Urinary bladder (tissue), 4 donors: ENCODE data around the gene OTOP1. TPM values are rescaled to one million over a fixed set of nuclear protein-coding genes. Genes with fewer than 3 reads are reported as not detected.
"Not testable (repeated sequence)": the region's sequence is repeated elsewhere in the genome, so short reads cannot be mapped to it uniquely, and the experiment has no call there.

Experiments
- DNase-seq: peaks from one replicate; pipeline ENCODE4 v3.0.0-alpha.2; 2015; ENCODE audit errors: extremely low spot score
- H3K27ac ChIP-seq: one replicate; pipeline ENCODE4 v1.5.1; 2013; ENCODE audit warnings: low read depth, mild to moderate bottlenecking, moderate library complexity
- H3K36me3 ChIP-seq: one replicate; pipeline ENCODE4 v1.6.1; 2013; ENCODE audit warnings: mild to moderate bottlenecking, moderate library complexity; ENCODE audit not compliant: insufficient read depth
- H3K4me1 ChIP-seq: one replicate; pipeline ENCODE4 v1.6.1; 2013; ENCODE audit warnings: mild to moderate bottlenecking, moderate library complexity; ENCODE audit not compliant: insufficient read depth
- H3K4me3 ChIP-seq: one replicate; pipeline ENCODE4 v1.5.1; 2013; ENCODE audit warnings: low read depth, low read length
- WGBS: extraction: QIAGEN DNeasy Blood & Tissue Kit; methylation state at CpG from one replicate; pipeline ENCODE4 v1.1.7; 2013; 5-methylcytosine and 5-hydroxymethylcytosine counted together
- polyA plus RNA-seq: library from polyadenylated mRNA; stranded (reverse); fragments of 200-250 nt; gene quantifications from one replicate; pipeline ENCODE4 v1.2.3, GENCODE V29; 2013
- total RNA-seq: library from RNA; depleted of rRNA; stranded (reverse); fragments of >200 nt; gene quantifications from one replicate; pipeline ENCODE4 v1.2.3, GENCODE V29; 2014
- donor health status: healthy with polysubstance abuse.
- donor health status: healthy.

The OTOP1 gene
- total and polyA plus RNA-seq, 2 donors, result not detected

DNA sequence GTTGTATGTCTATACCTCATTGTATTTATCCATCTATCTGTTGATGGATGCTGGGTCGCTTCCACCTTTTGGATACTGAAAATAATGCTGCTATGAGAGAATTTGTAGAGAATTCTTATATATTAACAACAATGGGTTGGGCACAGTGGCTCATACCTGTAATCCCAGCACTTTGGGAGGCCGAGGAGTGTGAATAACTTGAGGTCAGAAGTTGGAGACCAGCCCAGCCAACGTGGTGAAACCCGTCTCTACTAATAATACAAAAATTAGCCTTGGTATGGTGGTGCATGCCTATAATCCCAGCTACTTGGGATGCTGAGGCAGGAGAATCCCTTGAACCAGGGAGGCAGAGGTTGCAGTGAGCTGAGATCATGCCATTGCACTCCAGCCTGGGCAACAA, 13.1 kb downstream of the OTOP1 start:
- not testable (repeated sequence) for H3K4me1 ChIP-seq, H3K36me3 ChIP-seq, DNase-seq, H3K4me3 ChIP-seq, H3K27ac ChIP-seq
- 75% methylated on average over 4 of the region's 4 CpGs for WGBS

GRCh38 chr4:4206204-4206603, 20.5 kb downstream of the OTOP1 start:
- no peaks in the 10 kb centered on the region for H3K4me1 ChIP-seq
- no peak overlapping the region for H3K4me3 ChIP-seq
- H3K36me3 ChIP-seq, result no peaks in the 10 kb centered on the region
- no peak for DNase-seq
- H3K27ac ChIP-seq, result no peak overlapping the region

- H3K36me3 ChIP-seq, result no peaks in the 10 kb centered on the region
- 85% methylated on average over 3 of the region's 3 CpGs for WGBS
These were observed 22.4 kb downstream of the OTOP1 start for GRCh38 chr4:4204401-4204745.

GRCh38 chr4:4203688-4204400, 22.9 kb downstream of the OTOP1 start:
- no peaks in the 10 kb centered on the region for H3K36me3 ChIP-seq
- H3K4me3 ChIP-seq, result no peak overlapping the region
- H3K4me1 ChIP-seq, result no peaks in the 10 kb centered on the region
- H3K27ac ChIP-seq, result no peak overlapping the region
- DNase-seq, result no peak
- WGBS, result 81% methylated on average over 10 of the region's 10 CpGs

More at GRCh38 chr4:4204401-4204745, 22.4 kb downstream of the OTOP1 start:
- H3K4me1 ChIP-seq, result no peaks in the 10 kb centered on the region
- DNase-seq, result no peak
- H3K27ac ChIP-seq, result no peak overlapping the region
- H3K4me3 ChIP-seq, result no peak overlapping the region

- Histone ChIP-seq H3K4me3 (no peak overlapping the region), H3K27ac (no peak overlapping the region), H3K36me3 (no peaks in the 10 kb centered on the region), H3K4me1 (no peaks in the 10 kb centered on the region)
- DNase-seq, result no peak
- 75% methylated on average over 4 of the region's 4 CpGs for WGBS
These were observed 24.2 kb downstream of the OTOP1 start for GRCh38 chr4:4202510-4202909.

GRCh38 chr4:4200624-4201023, 26.1 kb downstream of the OTOP1 start:
- no peak for DNase-seq
- Histone ChIP-seq H3K4me1 (no peaks in the 10 kb centered on the region), H3K27ac (no peak overlapping the region), H3K36me3 (no peaks in the 10 kb centered on the region), H3K4me3 (no peak overlapping the region)
- WGBS, result 45% methylated on average over 4 of the region's 4 CpGs

GRCh38 chr4:4195354-4195753, 31.4 kb downstream of the OTOP1 start:
- Histone ChIP-seq H3K36me3 (no peaks in the 10 kb centered on the region), H3K4me3 (no peak overlapping the region), H3K4me1 (no peaks in the 10 kb centered on the region), H3K27ac (no peak overlapping the region)
- WGBS, result 90% methylated on average over 3 of the region's 3 CpGs
- no peak for DNase-seq

DNA sequence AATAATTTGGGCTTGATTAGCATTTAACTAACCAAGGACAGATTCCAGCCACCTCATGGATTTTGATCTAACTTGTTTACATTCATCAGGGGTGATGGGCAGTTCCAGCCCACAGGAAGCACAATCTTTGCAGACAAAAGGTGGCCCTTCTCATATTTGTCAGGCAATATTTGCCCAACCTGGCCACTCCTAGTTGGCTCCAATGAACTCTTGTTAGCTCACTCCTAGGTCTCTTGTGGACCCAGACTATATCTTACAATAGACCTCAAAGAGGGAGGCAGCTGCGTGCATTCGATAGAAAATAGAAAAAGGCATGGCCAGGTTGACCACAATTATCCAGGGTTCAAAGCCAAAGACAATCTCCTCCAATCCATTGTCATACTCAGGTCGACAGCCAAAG, 38.2 kb downstream of the OTOP1 start:
- H3K4me1 ChIP-seq, H3K4me3 ChIP-seq, H3K36me3 ChIP-seq, H3K27ac ChIP-seq, DNase-seq: not testable (repeated sequence)
- WGBS, result 82% methylated on average over 3 of the region's 3 CpGs

- Histone ChIP-seq H3K36me3 (no peaks in the 10 kb centered on the region), H3K27ac (no peak overlapping the region), H3K4me1 (no peaks in the 10 kb centered on the region), H3K4me3 (no peak overlapping the region)
- DNase-seq, result no peak
- WGBS, result 84% methylated on average over 3 of the region's 3 CpGs
These were observed 41.2 kb downstream of the OTOP1 start for GRCh38 chr4:4185528-4185927.

DNA sequence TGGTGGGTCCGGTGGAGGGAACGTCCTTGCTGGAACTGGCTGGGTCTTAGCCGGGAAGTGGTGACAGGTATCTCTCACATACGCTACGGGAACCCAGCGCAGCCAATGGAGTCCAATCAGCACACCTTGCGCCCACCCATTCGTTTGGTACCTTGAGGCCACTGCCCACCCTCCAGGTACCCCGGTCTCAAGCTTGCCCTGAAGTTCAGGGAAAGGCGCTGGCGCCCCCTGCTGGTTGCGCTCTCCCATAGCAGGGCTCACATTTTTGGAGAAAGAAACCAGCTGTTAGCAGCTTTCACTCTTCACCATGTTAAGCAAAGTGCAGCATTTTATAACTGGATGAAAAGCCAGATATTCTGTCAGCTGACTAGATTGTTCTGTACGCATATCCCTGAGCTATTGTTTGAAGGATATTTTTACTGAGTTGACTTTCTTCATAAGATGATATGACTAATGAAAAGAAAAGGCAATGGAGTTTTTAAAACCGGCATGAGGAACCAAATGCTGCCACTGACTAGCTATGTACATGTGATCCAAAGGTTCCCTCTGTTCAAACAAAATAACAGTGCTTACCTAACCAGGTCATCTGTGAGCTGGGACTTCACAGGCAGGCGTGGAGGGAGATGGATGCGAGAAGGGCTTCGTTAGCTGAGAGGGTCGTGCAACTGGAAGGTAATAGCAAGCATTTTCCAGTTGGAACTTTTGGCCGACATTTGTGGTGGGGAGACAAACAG, 43.7 kb downstream of the OTOP1 start:
- no peak for DNase-seq

DNA sequence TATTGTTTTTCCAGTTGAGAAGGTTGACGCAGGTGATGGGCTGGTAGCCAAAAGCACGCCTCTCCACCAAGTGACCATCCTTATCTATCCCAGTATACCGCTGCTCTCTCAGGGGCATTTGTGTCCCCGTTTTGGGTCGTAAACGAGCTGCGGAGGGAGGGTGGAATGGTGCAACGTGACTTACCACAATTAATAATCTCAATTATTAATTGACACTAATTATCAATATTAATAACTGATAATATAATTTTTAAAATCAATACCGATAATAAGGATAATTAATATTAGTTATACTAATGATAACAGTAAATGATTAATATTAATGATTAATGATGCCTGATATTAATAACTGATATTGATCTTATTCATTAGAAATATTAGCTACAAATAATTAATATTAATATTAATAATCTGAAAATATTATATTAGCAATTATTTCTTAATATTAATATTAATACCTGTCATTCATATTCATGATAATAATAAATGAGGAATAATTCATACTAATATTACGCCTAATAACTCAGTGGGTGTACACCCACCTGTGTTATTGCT, 56.1 kb downstream of the OTOP1 start:
- 87% methylated on average over 10 of the region's 10 CpGs for WGBS
- no peak overlapping the region for H3K27ac ChIP-seq
- H3K36me3 ChIP-seq, result no peaks in the 10 kb centered on the region
- H3K4me1 ChIP-seq, result no peaks in the 10 kb centered on the region
- no peak overlapping the region for H3K4me3 ChIP-seq
- no peak for DNase-seq

More for the DNA sequence above, 43.7 kb downstream of the OTOP1 start:
- Histone ChIP-seq H3K36me3 (no peaks in the 10 kb centered on the region), H3K4me3 (no peak overlapping the region), H3K4me1 (no peaks in the 10 kb centered on the region), H3K27ac (no peak overlapping the region)
- WGBS, result 39% methylated on average over 19 of the region's 19 CpGs

DNA sequence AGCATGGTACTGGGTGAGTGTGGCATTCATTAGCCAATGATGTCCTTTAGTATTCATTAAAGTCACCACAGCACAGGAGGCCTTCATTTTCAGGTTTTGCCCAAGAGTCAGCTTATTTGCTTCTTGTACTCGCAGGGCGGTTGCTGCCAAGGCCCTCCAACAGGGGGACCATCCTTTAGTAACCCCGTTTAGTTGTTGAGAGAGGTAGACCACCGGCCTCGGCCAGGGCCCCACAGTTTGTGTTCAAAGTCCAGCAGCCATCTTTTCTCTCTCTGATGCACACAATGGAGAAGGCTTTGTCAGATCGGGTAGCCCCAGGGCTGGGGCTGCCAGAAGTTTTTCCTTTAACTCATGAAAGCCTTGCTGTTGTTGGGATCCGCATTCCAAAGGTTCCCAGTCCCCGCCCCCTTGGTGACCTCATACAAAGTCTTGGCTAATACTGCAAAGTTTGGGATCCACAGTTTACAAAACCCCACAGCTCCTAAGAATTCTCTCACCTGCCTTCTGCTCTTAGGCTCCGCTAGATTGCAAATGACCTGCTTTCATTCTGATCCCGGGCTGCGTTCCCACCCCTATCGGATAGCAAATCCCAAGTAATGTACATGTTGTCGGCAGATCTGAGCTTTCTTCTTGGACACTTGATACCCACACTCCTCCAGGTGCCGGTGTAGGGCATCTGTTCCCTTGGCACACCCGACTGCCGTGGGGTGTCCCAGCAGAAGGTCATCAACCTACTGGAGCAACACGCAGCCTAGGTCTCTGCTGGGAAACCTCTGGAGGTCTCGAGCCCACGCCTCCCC, 58.5 kb downstream of the OTOP1 start:
- H3K4me3 ChIP-seq, H3K4me1 ChIP-seq, DNase-seq, H3K36me3 ChIP-seq, H3K27ac ChIP-seq: not testable (repeated sequence)
- WGBS, result 81% methylated on average over 19 of the region's 19 CpGs

DNA sequence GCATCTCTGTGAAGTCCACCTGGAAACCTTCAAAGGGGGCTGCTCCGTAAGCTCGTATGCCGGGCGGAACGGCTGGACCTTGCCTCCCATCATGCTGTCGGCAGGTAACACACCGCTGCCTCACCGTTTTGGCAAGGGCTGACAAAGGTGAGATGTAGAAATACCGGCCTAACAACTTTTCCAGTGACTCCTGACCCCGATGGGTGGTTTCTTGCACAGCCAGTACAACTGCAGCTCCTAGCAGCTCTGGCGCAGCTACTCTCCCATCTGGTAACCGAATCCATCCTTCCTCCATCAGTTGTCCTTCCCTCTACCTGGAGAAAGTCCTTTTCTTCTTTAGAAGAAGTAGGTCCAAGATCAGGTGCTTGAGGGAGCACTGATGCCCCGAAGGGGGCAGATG, 59.7 kb downstream of the OTOP1 start:
- DNase-seq, H3K27ac ChIP-seq, H3K4me3 ChIP-seq, H3K36me3 ChIP-seq, H3K4me1 ChIP-seq: not testable (repeated sequence)
- WGBS, result 71% methylated on average over 13 of the region's 13 CpGs
